Tibial nerve (tissue), 4 donors: ENCODE results near the gene RTL5.

Source experiments
- EP300 ChIP-seq, 2 donors: sonication (generic); formaldehyde crosslinking; IDR thresholded peaks; one replicate each; pipeline ENCODE4 v1.6.1; 2017; ENCODE audit warnings: antibody characterized with exemption in 2 of 2, mild to moderate bottlenecking in 1 of 2
- POLR2A ChIP-seq, 2 donors: fragments of 450-650 bp; IDR thresholded peaks; one replicate each; pipeline ENCODE4 v1.6.1; 2017; ENCODE audit warnings: antibody characterized with exemption in 2 of 2, mild to moderate bottlenecking in 2 of 2, moderate library complexity in 2 of 2
- TF ChIP-seq, protein P1 (sequence below), 5 experiments: fragments of 200-600 bp in 3 of 5; fragments of 450-650 bp in 2 of 5; sonication (generic) in 3 of 5; IDR thresholded peaks; one replicate each; pipeline ENCODE4 v1.5.1; 2016 to 2019; ENCODE audit warnings: antibody characterized with exemption in 5 of 5, mild to moderate bottlenecking in 3 of 5, moderate library complexity in 2 of 5

- TF ChIP-seq, protein P1, sequence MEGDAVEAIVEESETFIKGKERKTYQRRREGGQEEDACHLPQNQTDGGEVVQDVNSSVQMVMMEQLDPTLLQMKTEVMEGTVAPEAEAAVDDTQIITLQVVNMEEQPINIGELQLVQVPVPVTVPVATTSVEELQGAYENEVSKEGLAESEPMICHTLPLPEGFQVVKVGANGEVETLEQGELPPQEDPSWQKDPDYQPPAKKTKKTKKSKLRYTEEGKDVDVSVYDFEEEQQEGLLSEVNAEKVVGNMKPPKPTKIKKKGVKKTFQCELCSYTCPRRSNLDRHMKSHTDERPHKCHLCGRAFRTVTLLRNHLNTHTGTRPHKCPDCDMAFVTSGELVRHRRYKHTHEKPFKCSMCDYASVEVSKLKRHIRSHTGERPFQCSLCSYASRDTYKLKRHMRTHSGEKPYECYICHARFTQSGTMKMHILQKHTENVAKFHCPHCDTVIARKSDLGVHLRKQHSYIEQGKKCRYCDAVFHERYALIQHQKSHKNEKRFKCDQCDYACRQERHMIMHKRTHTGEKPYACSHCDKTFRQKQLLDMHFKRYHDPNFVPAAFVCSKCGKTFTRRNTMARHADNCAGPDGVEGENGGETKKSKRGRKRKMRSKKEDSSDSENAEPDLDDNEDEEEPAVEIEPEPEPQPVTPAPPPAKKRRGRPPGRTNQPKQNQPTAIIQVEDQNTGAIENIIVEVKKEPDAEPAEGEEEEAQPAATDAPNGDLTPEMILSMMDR (IDR thresholded peaks at IDR 0.05): no peak
- TF ChIP-seq POLR2A (IDR thresholded peaks at IDR 0.05) (no peak), EP300 (IDR thresholded peaks at IDR 0.05) (no peak)
Observed at GRCh38 chrX:72113461-72113860, 18.3 kb downstream of the RTL5 start.
